CD4-positive, alpha-beta T cell treated with Interleukin-6 for 4 hours (primary cell): ENCODE results near the gene AMBRA1.

Source experiments
- DNase-seq: peaks from one replicate; pipeline ENCODE4 v3.0.0-alpha.2; 2020; ENCODE audit warnings: mixed read lengths

The AMBRA1 gene

GRCh38 chr11:46564459-46564858 is 29.4 kb downstream of the AMBRA1 start:
- no peak for DNase-seq

- no peak for DNase-seq
Measured at GRCh38 chr11:46562527-46562926, 31.3 kb downstream of the AMBRA1 start.

- peak; percentile 22 for DNase-seq
Measured at GRCh38 chr11:46560300-46560991, 33.4 kb downstream of the AMBRA1 start.

- no peak for DNase-seq
Measured at GRCh38 chr11:46559815-46560214, 34.0 kb downstream of the AMBRA1 start.

GRCh38 chr11:46557684-46558151 is 36.1 kb downstream of the AMBRA1 start:
- DNase-seq = no peak

GRCh38 chr11:46555267-46556054 is 38.4 kb downstream of the AMBRA1 start:
- DNase-seq = no peak

- no peak for DNase-seq
Measured at GRCh38 chr11:46554213-46555147, 39.3 kb downstream of the AMBRA1 start.

- no peak for DNase-seq
Measured at GRCh38 chr11:46553814-46554212, 40.0 kb downstream of the AMBRA1 start.

- DNase-seq = no peak
Measured at GRCh38 chr11:46551261-46551660, 42.6 kb downstream of the AMBRA1 start.

- DNase-seq = no peak
Measured at GRCh38 chr11:46547579-46547978, 46.2 kb downstream of the AMBRA1 start.

- DNase-seq = no peak
Measured at GRCh38 chr11:46543564-46543963, 50.3 kb downstream of the AMBRA1 start.

- DNase-seq = no peak
Measured at GRCh38 chr11:46541593-46542371, 52.0 kb downstream of the AMBRA1 start.

- DNase-seq = no peak
Measured at GRCh38 chr11:46540807-46541206, 53.0 kb downstream of the AMBRA1 start.

GRCh38 chr11:46537537-46538295 is 56.1 kb downstream of the AMBRA1 start:
- DNase-seq = peak; percentile 64

GRCh38 chr11:46537121-46537520 is 56.7 kb downstream of the AMBRA1 start:
- DNase-seq = no peak

GRCh38 chr11:46535688-46536087 is 58.1 kb downstream of the AMBRA1 start:
- DNase-seq = no peak

- DNase-seq = no peak
Measured at GRCh38 chr11:46534711-46535110, 59.1 kb downstream of the AMBRA1 start.

GRCh38 chr11:46533396-46534100 is 60.3 kb downstream of the AMBRA1 start:
- no peak for DNase-seq

- DNase-seq = no peak
Measured at GRCh38 chr11:46529928-46530574, 63.8 kb downstream of the AMBRA1 start.
